GM19372 (cell line): ENCODE results near the gene C19orf73.
A peak's percentile ranks its signal among the peaks of the same experiment; 100 is the strongest.
"Not testable (repeated sequence)": the region's sequence is repeated elsewhere in the genome, so short reads cannot be mapped to it uniquely, and the experiment has no call there.

Source experiments
- ATAC-seq: cut with Tn5 transposase; IDR thresholded peaks from one replicate; pipeline ENCODE4 v1.9.1; 2021; ENCODE audit warnings: mild to moderate bottlenecking, low read depth, moderate library complexity; ENCODE audit not compliant: unreplicated experiment

The C19orf73 gene

DNA sequence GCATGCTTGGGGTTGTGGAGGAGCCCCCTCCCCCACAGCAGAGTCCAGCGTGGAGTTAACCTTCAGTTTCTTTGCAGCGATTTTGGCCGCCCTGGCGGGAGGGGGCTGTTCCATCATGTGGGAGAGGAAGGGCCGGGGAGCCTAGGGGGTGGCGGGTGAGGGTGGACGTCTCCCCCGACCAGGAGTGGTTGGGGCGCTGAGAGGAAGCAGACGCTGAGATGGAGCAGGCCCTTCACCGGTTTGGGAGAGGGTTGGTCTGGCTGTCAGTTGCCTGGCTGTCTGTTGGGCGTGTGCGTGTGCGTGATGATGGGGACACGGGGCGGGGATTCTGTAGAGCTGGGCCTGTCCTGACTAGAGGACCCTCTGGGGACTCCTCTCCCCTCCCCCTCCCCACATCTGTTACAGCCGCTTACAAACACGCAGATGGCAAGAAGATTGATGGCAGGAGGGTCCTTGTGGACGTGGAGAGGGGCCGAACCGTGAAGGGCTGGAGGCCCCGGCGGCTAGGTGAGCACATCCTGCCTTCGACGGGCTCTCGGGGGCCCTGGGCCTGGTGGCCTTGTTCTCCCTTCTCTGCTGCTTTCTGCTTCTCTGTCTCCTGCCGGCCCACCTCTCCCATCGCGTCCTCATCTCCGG, 14.6 kb downstream of the C19orf73 start:
- no peak for ATAC-seq

DNA sequence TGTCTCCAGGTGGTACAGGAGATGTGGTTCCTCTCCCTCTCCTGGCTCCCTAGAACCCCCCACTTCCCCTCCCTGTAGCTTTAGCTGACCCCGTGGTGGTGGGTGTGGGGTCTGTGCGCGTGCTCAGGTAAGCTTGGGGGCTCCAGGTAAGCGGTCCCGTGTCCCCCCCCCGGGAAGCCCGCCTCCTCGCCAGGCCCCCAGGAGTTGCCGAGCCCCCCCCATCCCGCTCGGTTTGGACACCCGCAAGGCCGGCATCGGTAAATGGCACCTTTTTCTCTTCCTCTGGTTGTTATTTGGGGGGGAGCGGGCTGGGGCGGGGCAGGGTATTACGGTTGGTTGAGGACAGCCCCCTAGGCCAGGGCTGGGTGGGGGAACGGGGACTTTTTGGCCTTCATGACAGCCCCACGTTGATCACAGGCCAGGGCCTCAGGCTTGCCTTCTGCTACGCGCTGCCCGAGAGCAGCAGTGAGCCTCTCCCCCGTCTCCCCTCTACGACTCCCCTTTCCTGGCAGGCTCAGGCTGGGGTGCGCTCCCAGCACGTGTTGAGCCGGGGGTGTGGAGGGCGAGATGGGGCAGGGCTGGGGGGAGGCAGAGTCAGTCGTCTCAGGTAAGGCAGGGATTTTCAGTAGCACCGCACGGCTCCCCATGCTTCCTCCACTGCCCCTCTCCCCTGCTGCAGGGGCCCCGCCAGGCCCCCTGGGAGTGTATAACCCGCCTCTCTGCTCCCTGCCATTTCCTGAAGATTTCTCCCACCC, 15.4 kb downstream of the C19orf73 start:
- no peak for ATAC-seq

DNA sequence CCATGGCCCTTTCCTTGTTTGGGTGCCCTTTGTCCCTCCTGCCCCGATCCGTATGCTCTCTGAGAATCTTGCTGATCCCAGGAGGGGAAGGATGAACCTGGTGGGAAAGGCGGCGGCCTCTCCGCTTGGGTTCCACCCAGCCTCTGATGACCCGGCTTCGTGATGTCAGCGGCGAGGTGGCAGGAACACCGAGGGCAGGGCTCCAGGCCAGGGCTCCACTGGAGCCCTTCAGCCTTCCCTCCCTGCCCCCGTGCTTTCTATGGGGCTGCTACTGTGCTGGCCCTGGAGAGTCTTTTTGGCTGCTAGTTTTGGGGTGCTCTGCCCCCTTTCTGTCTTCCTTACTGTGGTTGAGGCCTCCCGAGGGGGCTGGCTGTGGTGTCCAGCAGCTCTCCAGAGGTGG, 16.6 kb downstream of the C19orf73 start:
- no peak for ATAC-seq

DNA sequence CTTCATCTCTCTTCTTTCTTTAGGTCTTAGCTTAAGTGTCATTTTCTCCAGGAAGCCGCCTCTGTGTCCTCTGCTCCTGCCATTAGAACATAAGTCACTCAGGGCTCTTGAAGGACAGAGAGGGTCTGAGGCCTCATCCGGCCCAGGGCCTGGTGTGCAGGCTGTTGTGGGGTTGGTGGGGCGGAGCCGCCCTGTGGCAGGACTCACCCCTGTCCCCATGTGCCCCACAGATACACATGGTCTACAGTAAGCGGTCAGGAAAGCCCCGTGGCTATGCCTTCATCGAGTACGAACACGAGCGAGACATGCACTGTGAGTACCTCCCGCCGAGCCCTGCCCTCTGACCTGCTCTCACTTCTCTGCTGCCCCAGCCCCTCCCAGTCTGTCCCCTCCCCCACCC, 17.8 kb downstream of the C19orf73 start:
- no peak for ATAC-seq

DNA sequence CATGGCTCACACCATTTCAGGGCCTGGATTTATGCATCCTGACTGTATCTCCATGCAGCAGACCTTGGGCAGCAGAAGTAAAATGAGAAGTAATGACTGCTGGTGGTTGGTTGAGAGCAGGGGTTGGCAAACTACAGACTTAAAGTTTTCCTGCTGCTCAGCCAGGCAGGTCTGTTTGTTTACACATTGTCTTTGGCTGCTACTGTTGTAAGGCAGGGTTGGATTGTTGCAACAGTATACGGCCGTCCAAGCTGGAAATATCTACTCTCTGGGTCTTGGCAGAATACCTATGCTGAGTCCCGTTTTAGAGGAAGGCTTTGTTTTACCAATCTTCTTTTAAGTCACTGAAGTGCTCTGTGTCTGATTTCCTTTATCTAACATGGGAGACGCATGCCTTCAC, 20.1 kb downstream of the C19orf73 start:
- no peak for ATAC-seq

DNA sequence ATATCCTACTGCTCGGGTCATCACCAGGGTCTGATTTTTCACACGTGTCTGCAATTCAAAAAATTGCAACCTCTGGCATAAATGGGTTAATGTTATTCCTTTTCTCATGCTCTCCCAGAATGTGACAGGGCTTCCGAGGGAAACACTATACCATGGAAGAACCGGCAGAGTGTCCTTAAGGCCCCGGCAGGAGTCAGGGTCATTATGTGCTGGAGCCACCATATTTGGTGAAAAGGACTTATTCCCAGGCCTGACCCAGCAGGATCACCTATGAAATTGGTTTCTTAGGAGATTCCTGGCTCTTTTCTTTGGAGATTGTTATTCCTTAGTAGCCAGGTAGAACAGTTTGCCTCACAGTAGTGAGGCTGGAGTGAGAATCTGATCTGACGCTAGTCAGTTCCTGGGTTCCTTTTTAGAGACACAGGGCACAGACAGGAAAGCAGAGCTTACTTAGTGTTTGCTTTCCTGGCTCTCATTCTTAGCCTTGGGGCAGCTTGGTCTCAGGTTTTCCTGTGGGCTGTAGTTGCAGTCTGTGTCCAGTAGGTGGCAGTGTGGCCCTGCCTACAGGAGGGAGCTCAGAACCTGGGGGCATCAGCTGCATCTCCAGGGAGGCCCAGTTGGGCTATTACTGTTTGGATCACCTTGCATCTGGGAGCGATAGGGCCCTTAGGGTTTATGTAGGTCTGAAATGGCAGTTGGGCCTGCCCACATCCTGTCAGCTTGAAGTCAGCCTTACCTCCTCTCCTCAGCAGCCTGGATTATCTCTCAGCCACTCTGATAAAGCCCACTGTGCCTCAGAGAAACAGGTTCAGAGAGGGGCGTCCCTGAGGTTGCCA, 21.3 kb downstream of the C19orf73 start:
- ATAC-seq, result no peak

DNA sequence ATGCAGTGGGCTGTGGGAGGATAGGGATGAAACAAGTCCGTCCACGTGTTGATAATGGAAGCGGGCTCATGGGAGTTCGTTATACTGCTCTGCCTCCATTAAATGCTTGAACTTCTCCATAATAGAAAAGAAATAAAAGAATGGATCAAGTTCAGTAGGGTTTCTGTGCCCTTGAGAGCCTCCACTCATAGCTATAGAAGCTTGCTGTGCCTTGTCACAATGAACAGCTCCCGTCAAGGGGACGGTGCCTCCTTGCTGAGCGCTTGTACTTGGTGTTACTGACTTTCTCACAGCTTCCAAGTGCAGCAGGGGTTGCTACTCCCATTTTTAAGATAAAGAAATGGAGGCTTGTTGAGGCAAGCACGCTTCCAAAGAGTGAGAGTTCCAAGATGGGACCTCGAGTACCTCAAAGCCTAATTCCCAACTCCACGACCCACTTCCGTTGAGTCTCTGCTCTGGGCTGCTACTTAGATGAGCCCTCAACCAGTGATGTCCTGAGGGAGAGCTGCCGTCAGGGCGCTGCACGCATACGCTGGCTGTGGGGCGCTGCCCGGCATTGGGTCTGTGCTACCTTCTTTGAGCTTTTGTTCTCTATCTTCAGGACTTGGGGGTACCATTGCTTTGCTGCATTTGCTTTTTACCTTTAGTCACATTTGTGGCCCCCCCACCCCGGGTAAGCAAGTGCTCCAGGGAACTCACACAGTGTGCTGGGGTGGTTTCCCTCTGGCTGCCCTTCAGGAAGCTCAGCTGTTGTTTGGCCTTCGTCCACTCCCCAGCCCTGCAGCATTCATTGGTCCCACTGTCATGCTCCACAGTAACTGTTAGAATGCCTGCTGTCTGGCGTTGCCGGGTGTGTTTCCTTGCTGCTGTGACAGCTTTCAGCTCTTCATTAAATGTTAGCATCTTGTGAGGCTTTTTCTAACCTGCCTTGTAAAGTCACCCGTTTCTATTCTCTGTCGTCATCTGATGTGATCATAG, 24.1 kb downstream of the C19orf73 start:
- ATAC-seq, result no peak

DNA sequence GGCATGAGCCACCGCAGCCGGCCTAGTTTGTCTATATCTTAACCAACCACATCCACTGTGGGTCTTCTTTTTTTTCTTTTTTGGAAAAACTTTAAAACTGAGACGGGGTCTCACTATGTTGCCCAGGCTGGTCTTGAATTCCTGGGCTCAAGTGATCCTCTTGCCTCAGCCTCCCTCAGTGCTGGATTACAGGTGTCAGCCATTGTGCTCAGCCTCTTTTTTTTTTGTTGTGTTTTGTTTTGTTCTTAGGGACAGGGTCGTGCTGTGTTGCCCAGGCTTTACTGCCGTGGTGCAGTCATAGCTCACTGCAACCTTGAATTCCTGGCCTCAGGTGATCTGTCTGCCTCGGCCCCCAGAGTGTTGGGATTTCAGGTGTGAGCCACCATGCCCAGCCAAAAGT, 26.3 kb downstream of the C19orf73 start:
- ATAC-seq, result no peak

DNA sequence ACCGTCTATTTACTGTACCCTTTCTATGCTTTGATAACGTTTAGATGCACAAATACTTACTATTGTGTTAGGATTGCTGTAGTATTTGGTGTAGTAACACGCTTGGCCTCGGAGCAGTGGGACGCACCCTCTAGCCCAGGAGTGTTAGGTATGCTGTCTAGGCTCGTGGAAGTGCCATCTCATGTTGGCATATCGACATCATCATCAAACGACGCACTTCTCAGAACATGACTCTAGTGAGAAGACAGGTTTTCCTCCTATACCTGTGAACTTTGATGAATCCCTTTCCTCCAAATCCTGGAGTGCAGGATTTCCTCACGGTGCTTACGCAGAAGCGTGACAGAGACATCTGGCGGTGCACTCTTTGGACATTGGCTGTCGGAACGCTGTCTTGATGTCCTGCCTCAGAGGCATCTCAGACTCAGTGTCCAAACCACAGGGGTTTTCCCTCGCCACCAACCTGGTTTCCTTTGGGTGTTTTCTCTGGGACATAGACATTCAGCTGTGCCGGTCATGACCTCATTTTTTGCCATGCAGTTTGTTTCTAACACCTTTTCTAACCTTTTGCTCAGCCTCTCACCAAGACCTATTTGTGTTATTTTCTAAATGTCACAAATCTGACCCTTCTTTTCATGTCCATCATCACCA, 27.4 kb downstream of the C19orf73 start:
- ATAC-seq, result no peak

DNA sequence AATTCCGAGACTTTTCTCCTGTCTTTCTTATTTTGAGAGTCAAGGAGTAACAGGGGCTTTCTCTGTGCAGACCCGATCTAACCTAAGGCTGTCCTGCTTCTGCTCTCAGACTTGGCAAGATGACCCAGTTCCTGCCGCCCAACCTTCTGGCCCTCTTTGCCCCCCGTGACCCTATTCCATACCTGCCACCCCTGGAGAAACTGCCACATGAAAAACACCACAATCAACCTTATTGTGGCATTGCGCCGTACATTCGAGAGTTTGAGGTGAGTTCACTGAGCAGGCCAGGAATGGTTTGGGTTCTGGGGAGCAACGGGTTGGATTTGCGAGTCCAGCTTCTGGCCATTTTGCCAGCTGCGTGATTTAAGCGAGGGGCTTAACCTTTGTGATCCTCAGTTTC, 32.6 kb downstream of the C19orf73 start:
- no peak for ATAC-seq

DNA sequence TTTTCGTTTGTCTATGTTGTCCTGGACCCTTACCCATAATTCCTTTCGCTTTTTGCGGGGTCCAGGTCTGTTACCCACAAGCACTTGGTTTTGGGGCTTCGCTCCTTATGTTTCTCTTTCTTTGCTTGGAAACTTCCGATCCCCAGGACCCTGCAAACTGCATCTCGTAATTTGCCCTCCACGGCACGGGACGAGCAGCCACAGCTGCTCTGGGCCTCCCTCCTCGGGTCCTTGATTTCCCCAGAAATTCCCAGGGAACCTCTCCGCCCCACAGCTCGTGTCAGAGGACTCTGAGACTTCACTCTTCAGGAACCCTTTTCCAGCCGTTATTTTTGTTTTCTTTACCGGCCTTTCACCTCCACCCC, 33.1 kb downstream of the C19orf73 start:
- no peak for ATAC-seq

DNA sequence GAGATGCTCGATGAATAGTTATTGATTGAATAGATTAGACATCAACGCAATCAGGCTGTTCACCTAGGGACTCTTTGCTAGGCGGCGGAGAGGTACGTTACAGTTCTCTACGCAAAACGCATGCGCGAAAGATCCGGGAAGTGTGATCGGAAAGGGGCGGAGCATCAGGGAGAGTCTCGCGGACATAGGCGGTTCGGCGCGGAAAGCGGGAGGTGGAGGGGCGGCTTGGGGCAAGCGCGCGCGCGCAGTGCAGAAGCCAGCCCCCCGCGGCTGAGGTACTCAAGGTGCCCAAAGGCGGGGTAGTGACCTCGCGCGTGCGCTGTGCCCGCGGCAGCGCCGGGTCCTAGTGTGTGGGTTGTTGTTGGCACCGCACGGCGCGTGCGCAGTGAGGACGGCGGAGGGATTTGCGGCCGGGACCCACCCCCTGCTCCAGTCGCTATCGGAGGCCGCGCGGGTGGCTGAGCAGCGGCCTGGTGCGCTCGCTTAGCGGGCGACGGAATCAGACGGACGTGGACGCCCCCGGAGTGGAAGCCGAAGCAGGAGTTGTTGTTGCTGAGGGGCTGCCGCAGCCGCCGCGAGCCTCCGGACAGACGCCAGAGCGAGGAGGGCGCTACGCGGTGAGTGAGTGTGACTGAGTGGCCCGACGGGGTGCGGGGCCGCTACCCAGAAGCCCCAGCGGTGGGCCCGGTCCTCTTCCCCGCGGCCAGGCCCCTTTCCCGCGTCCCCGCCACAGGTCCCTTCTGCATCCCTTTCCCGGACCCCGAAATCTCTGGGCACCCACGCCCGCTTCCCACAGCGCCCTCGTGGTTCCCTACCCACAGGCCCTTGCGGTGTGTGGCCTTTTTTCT, 33.7 kb downstream of the C19orf73 start, which contains the start of gene SNRNP70:
TSS of gene SNRNP70 (plus strand) at position 432 of the 848 bp plus-strand sequence. CDS start 964 bp downstream, outside the sequence.
- peak; percentile 88 for ATAC-seq

DNA sequence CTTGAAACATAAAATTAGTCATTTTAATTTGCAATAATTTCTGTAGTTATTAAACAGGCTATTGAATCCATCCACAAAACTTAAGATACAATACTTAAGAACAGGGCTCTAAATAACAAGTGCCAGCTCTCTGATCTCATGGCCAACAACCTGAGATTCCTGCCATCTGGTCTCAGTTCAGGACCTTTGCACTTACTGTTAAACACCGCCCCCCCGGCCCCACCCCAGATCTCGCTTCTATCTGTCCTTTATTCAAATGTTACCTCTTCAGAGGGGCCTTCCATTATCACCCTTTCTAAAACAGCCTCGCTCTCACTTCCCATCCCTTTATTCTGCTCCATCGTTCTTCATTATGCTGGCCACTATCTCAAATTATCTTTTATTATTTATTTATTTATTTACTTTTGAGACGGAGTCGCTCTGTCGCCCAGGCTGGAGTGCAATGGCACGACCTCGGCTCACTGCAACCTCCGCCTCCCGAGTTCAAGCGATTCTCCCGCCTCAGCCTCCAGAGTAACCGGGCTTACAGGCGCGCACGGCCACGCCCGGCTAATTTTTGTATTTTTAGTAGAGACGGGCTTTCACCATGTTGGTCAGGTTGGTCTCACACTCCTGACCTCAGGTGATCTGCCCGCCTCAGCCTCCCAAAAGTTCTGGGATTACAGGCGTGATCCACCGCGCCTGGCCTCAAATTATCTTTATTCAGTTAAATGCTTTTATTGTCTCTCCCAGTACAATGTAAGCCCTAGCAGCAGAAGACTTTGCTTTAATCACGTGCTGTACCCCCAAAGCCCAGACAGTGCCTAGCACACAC, 34.5 kb downstream of the C19orf73 start:
- no peak for ATAC-seq

DNA sequence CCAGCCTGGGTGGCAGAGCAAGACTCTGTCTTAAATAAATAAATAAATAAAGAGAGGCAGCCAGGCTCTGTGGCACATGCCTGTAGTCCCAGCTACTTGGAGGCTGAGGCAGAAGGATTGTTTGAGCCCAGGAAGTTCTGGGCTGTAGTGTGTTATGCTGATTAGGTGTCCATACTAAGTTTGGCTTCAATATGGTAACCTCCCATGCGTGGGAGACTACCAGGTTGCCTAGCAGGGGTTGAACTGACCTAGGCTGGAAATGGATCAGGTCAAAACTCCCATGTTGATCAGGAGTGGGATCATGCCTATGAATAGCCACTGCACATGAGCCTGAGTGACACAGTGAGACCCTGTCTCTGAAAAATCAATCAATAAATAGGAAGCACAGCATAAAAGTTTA, 37.7 kb downstream of the C19orf73 start:
- ATAC-seq, result no peak

DNA sequence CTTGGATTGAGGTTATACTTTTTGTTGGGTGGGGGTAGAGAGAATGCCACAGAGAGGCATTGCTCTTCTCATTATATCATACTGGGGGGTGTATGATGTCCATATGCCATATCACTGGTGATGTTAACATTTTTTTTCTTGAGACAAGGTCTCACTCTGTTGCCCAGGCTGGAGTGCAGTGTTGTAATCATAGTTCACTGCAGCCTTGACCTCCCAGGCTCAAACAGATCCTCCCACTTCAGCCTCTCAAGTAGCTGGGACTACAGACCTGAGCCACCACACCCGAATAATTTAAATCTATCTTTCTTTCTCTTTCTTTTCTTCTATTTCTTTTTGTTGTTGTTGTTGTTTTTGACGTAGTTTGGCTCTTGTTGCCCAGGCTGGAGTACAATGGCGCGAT, 38.6 kb downstream of the C19orf73 start:
- no peak for ATAC-seq

DNA sequence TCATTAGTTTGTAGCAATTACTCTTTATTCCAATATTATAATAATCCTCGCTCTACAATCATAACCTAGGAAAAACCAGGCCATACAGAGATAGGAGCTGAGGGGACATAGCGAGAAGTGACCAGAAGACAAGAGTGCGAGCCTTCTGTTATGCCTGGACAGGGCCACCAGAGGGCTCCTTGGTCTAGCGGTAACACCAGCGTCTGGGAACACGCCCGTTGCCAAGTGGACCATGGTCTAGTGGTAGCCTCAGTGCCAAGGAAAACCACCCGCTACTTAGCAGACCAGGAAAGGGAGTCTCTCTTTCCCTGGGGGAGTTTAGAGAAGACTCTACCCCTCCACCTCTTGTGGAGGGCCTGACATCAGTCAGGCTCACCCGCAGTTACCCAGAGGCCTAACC, 44.1 kb downstream of the C19orf73 start:
- not testable (repeated sequence) for ATAC-seq

DNA sequence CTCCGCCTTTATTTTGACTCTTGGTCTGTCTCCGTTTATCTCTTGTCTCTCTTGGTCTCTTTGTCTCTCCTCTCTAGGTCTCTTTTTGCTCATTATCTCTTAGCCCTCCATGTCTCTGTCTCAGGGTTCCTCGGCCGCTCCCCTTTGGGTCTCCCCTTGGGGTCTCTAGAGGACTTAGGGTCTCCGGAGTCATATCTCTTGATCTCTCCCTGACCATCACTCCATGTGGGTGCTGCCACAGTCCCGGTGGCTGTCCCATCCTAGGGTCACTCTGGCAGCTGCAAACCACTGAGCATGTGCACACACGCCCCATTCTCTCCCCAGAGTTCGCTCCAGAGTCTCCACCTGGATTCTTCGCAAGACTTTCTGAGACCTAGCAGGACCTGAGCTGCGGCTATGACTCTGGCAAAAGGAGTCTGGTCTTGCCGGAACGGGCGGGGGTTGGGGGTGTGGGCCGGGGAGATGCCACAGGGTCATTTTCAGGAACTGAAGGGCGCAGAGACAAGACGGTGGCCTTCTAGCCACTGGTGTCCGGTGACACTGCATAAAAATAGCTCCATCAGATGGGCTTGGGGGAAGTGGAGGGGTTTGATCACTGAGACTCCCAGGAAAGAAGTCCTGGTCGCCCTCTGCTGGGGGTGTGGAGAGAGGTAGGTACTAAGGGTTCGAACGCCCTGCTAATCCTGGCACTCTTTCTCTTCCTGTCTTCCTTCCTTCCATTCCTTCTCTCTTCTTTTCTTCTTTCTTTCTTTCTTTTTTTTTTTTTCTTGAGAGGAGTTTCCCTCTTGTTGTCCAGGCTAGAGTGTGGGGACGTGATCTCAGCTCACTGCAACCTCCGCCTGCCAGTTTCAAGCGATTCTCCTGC, 45.2 kb downstream of the C19orf73 start:
- no peak for ATAC-seq
